ENCODE data around the gene RAP2C. TPM values are rescaled to one million over a fixed set of nuclear protein-coding genes. Genes with fewer than 3 reads are reported as not detected.
A peak's percentile ranks its signal among the peaks of the same experiment; 100 is the strongest.

Gene RAP2C
- total and polyA plus RNA-seq, 2 donors (not counting 3 experiments of a cell fraction or from before 2014, with no cell fraction given): 5.5 to 22.2 TPM

GRCh38 chrX:132226169-132226568 lies 6.9 kb upstream of the RAP2C start:
- no peak overlapping the region for H2AFZ ChIP-seq (ENCODE audit: low read depth, low read length)
- intact Hi-C loops (cut with micrococcal nuclease): loop anchor here (1.0 kb wide), 2 partner anchors 389 to 405 kb away; no protein-coding TSS in a partner anchor
- no peak overlapping the region for H3K4me3 ChIP-seq (replicated peaks in 1 of 3; ENCODE audit: insufficient read depth in 1 of 3, low read depth in 1 of 3, low read length in 3 of 3)
- H4K20me1 ChIP-seq (replicated peaks; ENCODE audit: control insufficient read depth, extremely low read depth, insufficient read depth, low read length): no peaks in the 10 kb centered on the region
- ChIA-PET CTCF (interaction anchor here (0.6 to 1.9 kb wide), 17 partner anchors 13 to 1918 kb away, joined by 3 to 40 read pairs (median 4); no protein-coding TSS in a partner anchor), POLR2A (no interaction called here)
- H3K27me3 ChIP-seq (ENCODE audit: control insufficient read depth in 2 of 2, insufficient read depth in 2 of 2, low read length in 2 of 2): no peaks in the 10 kb centered on the region
- TF ChIP-seq, protein P1, sequence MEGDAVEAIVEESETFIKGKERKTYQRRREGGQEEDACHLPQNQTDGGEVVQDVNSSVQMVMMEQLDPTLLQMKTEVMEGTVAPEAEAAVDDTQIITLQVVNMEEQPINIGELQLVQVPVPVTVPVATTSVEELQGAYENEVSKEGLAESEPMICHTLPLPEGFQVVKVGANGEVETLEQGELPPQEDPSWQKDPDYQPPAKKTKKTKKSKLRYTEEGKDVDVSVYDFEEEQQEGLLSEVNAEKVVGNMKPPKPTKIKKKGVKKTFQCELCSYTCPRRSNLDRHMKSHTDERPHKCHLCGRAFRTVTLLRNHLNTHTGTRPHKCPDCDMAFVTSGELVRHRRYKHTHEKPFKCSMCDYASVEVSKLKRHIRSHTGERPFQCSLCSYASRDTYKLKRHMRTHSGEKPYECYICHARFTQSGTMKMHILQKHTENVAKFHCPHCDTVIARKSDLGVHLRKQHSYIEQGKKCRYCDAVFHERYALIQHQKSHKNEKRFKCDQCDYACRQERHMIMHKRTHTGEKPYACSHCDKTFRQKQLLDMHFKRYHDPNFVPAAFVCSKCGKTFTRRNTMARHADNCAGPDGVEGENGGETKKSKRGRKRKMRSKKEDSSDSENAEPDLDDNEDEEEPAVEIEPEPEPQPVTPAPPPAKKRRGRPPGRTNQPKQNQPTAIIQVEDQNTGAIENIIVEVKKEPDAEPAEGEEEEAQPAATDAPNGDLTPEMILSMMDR (IDR thresholded peaks at IDR 0.05; ENCODE audit: extremely low read depth in 1 of 2, insufficient read depth in 1 of 2, low read depth in 1 of 2, low read length in 2 of 2): peak in 1 of 2 donors; percentile 14
- no peak for TF ChIP-seq FOS (IDR thresholded peaks at IDR 0.05; ENCODE audit: borderline replicate concordance, insufficient read depth, low read length)
- TF ChIP-seq GATA2 (IDR thresholded peaks at IDR 0.05; ENCODE audit: insufficient read depth, insufficient read length, low read depth, low read length): no peak
- no peaks in the 10 kb centered on the region for H3K9me3 ChIP-seq (replicated peaks; ENCODE audit: control insufficient read depth, insufficient read depth, low read length)
- H3K27ac ChIP-seq (ENCODE audit: insufficient read depth, low read depth, low read length): no peak overlapping the region
- dilution Hi-C loops (cut with MboI; ENCODE audit: extremely low pct_ligation_motif_present, low sequenced_read_pairs): no loop called here
- no peaks in the 10 kb centered on the region for H3K36me3 ChIP-seq (ENCODE audit: control insufficient read depth in 2 of 2, extremely low read depth in 1 of 2, insufficient read depth in 2 of 2, low read length in 2 of 2)
- DNase-seq (ENCODE audit: low read depth, low spot score) (no peak), FAIRE-seq (peak; percentile 84)
- no peak overlapping the region for H3K9ac ChIP-seq (replicated peaks; ENCODE audit: extremely low read depth, insufficient read depth, low read length)
- no peak overlapping the region for H3K4me2 ChIP-seq (ENCODE audit: insufficient read depth, low read length)
- H3K79me2 ChIP-seq (ENCODE audit: control insufficient read depth, insufficient read depth, low read length): no peaks in the 10 kb centered on the region
- no peaks in the 10 kb centered on the region for H3K9me1 ChIP-seq (replicated peaks; ENCODE audit: control insufficient read depth, extremely low read depth, insufficient read depth, low read length)
- no peaks in the 10 kb centered on the region for H3K4me1 ChIP-seq (ENCODE audit: control insufficient read depth, extremely low read depth, insufficient read depth, low read length)
- BruUV-seq (replicated peaks): no TSS peak

GRCh38 chrX:132218100-132218812 lies 991 bp downstream of the RAP2C start:
- H4K20me1 ChIP-seq (replicated peaks; ENCODE audit: control insufficient read depth, extremely low read depth, insufficient read depth, low read length): no peaks in the 10 kb centered on the region
- H3K36me3 ChIP-seq (ENCODE audit: control insufficient read depth in 2 of 2, extremely low read depth in 1 of 2, insufficient read depth in 2 of 2, low read length in 2 of 2): peaks cover 0 to 4% of the 10 kb centered on the region in 2 experiments
- FAIRE-seq (peak; percentile 79), DNase-seq (ENCODE audit: low read depth, low spot score) (peak; percentile 66)
- H3K79me2 ChIP-seq (ENCODE audit: control insufficient read depth, insufficient read depth, low read length): peaks cover 27% of the 10 kb centered on the region
- CTCF ChIA-PET: interaction anchor here (0.8 to 4.1 kb wide), 11 partner anchors 12 to 402 kb away, joined by 3 to 113 read pairs (median 7); no protein-coding TSS in a partner anchor
- H3K4me1 ChIP-seq (ENCODE audit: control insufficient read depth, extremely low read depth, insufficient read depth, low read length): peaks cover 12% of the 10 kb centered on the region
- dilution Hi-C loops (cut with MboI; ENCODE audit: extremely low pct_ligation_motif_present, low sequenced_read_pairs): no loop called here
- no peaks in the 10 kb centered on the region for H3K9me3 ChIP-seq (replicated peaks; ENCODE audit: control insufficient read depth, insufficient read depth, low read length)
- TF ChIP-seq MYC (IDR thresholded peaks at IDR 0.05; ENCODE audit: low read depth, low read length) (no peak), POLR2AphosphoS5 (IDR thresholded peaks at IDR 0.05; ENCODE audit: insufficient read depth, low read depth, low read length) (peak; percentile 59), POLR2A (IDR thresholded peaks at IDR 0.05; ENCODE audit: low read depth, low read length) (peak; percentile 46)
- peak overlapping the region; percentile 70 for H2AFZ ChIP-seq (ENCODE audit: low read depth, low read length)
- peak overlapping the region; percentile 94 for H3K9ac ChIP-seq (replicated peaks; ENCODE audit: extremely low read depth, insufficient read depth, low read length)
- peak overlapping the region; percentile 78 for H3K27ac ChIP-seq (ENCODE audit: insufficient read depth, low read depth, low read length)
- H3K4me2 ChIP-seq (ENCODE audit: insufficient read depth, low read length): peak overlapping the region; percentile 93
- H3K4me3 ChIP-seq (replicated peaks in 1 of 3; ENCODE audit: insufficient read depth in 1 of 3, low read depth in 1 of 3, low read length in 3 of 3): peak overlapping the region; percentile 82 to 91 (median 83)
- POLR2A ChIA-PET: no interaction called here
- intact Hi-C loops (cut with micrococcal nuclease): loop anchor here (5.0 kb wide), 1 partner anchor 264 kb away; no protein-coding TSS in a partner anchor
- H3K9me1 ChIP-seq (replicated peaks; ENCODE audit: control insufficient read depth, extremely low read depth, insufficient read depth, low read length): no peaks in the 10 kb centered on the region
- BruUV-seq (replicated peaks): TSS peak; percentile 57
- no peaks in the 10 kb centered on the region for H3K27me3 ChIP-seq (ENCODE audit: control insufficient read depth in 2 of 2, insufficient read depth in 2 of 2, low read length in 2 of 2)
